HG03039 (cell line): ENCODE measurements around the gene ALKAL2.
"Not testable (repeated sequence)": the region's sequence is repeated elsewhere in the genome, so short reads cannot be mapped to it uniquely, and the experiment has no call there.

Experiments used
- ATAC-seq: cut with Tn5 transposase; IDR thresholded peaks from one replicate; pipeline ENCODE4 v1.9.1; 2021; ENCODE audit warnings: mild to moderate bottlenecking, moderate library complexity; ENCODE audit not compliant: unreplicated experiment

ALKAL2 gene

DNA sequence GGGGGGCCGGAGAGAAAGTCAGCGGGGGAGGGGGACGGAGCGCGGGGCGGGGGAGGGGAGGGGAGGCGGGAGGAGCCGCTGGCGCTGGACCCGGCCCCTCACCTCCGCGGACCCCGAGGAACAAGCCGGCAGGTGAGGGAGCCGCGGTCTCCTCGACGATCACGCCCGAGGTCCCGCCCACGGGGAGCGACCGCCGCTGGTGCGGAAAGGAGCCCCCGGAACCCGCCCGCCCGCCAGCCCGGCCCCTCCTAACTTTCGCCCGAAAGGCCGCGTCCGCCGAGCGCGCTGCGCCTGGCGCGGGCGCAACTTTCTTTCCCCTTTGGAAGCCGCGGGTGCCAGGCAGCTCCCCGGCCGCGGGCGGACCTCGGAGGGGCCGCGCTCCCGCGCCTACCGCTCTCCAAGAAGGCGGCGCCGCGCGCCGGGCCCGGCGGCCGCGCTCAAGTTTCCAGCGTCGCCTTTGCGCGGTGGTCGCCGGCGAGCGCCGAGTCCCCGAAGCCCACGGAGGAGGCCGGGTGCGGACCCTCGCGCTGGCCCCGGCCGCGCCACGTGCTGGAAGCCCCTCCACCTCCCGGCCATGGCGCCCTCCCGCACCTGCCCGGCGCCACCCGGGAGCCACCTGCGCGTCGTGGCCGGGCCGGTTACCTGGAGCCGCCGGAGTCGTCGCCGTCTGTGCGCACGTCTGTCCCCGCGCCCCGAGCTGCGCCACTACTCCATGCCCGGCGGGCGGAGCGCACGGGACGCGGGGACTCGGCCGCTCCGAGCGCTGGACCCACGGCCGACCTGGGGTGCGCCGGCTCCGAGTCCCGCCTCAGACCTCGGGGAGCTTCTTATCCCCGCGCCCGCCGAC is at the start of gene ALKAL2:
Gene ALKAL2 (minus strand): TSS at position 181 of the 847 bp plus-strand sequence. CDS start 256 bp downstream, outside the sequence.
- no peak for ATAC-seq

- not testable (repeated sequence) for ATAC-seq
Observed at GRCh38 chr2:336949-337348, 49.1 kb upstream of the ALKAL2 start.

DNA sequence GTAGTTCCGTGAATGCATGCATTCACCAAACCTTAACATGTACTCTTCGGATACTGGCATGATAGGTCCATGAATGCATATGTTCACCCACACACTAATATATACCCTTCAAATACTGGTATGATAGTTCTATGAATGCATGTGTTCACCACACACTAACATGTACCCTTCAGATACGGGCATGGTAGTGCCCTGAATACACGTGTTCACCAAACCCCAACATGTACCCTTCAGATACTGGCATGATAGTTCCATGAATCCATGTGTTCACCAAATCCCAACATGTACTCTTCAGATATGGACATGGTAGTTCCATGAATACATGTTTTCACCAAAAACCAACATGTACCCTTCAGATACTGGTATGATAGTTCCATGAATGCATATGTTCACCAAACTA is 48.5 kb upstream of the ALKAL2 start:
- ATAC-seq: no peak

GRCh38 chr2:332592-332991 is 44.7 kb upstream of the ALKAL2 start:
- no peak for ATAC-seq

DNA sequence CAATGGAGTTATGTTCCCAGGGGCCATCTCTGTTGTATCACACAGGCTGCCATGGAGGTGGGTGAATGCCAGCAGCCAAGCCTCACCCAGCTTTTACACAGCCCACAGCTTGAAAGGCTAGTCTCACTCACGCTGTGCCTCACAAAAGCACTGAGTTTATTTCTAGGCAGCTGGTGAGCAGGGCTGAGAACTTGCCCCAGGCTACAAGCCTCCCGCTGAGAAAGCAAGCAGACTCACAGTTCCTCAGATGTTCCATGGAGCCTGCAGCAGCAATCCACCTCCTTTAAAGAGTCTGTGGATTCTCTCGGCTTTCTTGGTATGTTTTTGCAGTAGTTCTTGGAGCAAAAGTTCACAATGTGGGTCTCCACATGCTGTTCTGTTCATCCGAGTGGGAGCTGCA is 40.9 kb upstream of the ALKAL2 start:
- ATAC-seq: no peak

- ATAC-seq: no peak
Observed at GRCh38 chr2:323035-323434, 35.1 kb upstream of the ALKAL2 start.

DNA sequence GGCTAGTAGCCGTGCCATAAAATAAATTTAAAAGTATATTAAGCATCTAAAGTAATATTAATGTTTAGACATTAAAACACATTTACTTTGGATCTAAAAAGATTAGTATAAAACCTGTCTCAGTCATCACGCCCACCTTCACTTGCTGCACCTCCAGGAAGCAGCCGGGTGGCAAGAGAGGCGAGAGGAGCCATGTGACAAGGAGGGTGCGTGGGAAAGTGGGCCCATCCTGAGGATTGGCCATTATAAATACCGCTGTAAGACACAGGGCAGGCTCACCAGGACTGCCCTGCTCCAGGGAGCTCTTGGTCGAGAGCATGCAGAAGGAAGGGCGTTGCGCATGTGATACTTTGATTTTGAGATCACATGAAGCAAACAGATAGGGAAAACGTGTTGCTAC is 34.4 kb upstream of the ALKAL2 start:
- ATAC-seq: no peak

DNA sequence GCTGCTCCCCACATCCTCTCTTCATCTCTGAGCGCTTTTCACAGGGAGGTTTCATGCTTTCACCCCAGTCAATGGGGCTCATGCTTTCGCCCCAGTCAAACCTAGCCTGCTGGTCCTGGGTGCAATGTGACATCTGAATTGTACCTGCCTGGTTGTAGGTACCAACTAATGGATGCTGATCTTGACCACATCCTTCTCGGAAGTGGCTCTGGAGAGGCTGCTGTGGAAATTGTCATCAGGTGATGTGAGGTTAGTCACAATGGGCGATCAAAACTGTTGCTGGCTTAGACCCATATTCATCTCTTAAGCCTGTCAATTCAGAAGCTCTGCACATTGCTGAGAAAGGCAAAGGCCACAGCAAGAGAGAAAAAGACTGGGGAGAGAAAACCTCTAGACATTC is 32.7 kb upstream of the ALKAL2 start:
- no peak for ATAC-seq

DNA sequence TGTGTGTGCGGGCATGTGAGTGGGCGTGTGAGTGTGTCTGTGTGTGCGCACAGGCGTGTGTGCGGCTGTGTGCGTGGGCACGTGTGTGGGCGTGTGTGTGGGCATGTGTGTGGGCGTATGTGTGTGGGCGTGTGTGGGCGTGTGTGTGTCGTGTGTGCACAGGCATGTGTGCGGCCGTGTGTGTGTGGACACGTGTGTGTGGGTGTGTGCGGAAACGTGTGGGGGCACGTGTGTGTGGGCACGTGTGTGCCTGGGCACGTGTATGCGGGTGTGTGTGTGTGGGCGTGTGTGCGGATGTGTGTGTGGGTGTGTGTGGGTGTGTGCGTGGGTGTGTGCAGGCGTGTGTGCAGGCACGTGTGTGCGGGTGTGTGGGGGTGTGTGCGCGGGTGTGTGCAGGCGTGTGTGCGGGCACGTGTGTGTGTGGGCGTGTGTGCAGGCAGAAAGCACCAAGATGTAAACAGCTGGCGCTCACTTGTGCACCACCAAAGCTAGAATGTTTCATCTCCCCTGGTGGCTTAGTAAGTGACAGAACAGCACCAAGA is 31.2 kb upstream of the ALKAL2 start:
- no peak for ATAC-seq

GRCh38 chr2:317501-318424 is 29.9 kb upstream of the ALKAL2 start:
- ATAC-seq: no peak

DNA sequence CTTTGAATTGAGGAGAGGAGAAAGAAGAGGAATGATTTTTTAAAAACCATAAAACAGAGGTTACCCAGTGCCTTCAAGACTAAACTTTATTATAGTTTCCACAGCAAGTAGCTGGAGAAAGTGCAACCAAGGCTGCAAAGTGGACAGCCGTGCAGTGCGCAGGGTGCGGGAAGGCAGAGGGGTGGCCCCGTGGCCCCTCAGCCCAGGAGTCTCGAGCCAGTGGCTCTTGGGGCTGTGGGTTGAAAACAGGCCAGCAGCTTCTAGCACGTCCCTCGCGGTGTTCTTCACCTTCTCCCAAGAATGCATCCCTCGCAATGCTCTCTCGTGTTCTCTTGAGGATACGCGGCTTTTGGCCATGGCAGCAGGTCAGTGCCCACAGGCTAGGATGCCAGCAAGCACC is 28.5 kb upstream of the ALKAL2 start:
- no peak for ATAC-seq

- ATAC-seq: not testable (repeated sequence)
Observed at GRCh38 chr2:315925-316324, 28.0 kb upstream of the ALKAL2 start.

DNA sequence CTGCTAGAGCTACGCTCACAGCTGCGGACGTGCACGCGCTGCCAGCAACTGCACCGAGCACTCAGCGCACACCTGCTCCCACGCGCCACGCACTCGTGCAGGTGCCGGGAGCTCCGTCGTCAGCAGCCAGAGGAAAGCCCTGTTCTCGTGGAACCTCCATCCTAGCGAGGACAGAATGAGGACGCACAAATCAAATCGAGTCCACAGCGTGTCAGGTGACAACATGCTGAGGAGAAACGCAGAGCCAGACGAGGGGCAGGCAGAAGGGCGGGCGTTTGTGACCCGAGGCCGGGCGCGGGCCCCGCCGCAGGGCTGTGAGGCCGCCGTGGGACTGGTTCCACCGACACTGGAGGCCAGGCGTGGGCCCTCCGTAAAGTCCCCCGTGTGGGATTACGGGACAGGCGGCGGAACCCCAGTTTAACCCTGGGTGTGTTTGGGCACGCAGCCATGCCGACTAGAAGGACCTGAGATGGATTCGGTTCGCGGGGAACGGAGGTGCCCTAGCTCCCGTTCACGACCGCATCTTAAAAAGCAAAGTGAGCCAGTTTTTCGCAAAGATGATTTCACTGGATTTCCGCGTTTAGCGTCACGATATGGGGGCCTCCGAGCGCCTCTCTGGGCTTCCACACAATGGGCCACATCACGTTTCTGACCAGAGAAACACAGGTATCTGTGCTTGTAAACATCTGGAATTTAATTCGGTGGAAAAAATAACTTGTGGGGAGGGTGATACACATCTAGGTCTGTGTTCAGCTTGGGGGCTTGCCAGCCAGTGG is 26.9 kb upstream of the ALKAL2 start:
- ATAC-seq: no peak

- no peak for ATAC-seq
Observed at GRCh38 chr2:313991-314390, 26.1 kb upstream of the ALKAL2 start.

DNA sequence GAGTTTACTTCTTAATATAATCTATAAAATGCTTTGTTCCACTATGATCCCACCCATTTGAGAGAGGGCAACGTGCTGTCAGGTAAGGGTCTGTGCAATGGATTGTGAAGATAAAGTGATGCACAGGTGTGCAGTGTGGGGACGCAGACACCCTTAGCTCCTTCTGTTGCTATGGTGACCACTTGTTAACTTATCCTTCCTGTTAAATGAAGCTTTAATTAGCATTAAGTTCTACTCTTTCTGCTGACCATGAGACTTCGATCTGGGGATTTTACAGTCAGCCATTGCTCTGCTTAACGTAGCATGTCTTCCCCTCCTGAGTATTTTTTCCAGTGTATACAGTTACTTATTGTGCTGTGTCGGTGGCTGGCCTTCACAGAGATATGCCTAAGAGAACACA is 23.1 kb upstream of the ALKAL2 start:
- ATAC-seq: no peak

GRCh38 chr2:309954-310510 is 22.1 kb upstream of the ALKAL2 start:
- ATAC-seq: no peak

DNA sequence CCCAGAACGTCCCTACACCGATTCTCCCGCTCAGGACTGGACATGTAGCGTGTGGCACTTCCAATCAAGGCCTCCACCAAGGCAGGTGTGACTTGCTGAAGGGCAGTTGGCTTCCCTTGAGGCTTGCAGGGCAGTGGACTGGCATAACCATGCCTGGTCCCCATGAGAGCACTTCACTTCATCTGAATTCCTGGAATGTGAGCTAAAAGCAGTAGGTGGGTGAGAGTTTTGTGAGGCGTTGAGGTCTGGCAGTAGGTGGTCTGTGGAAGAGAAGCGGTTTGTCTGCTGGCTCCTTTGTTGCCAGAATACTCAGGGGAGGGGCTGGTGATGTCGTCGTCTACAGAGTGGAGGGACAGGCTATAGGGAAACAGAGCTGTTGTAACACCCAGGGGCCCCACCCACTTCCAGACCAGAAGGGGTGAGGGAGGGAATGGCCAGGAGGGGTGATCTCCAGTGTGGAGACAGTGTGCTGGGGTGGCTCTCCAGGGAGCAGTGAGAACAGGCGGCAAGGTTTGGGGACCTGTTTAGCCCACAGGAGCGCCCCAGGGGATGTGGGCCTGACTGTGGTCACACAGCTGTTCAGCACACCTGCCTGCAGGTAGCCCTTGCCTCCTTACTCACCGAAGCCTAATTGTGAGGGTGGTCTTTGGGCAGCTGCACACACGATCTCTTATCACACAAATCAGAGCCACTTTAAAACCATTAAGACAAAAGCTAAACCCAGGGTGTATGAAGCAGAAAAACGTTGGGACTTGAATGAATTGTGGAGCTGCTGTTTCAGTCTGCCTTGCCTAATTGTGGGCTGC is 21.5 kb upstream of the ALKAL2 start:
- no peak for ATAC-seq

GRCh38 chr2:305366-305765 is 17.5 kb upstream of the ALKAL2 start:
- no peak for ATAC-seq

DNA sequence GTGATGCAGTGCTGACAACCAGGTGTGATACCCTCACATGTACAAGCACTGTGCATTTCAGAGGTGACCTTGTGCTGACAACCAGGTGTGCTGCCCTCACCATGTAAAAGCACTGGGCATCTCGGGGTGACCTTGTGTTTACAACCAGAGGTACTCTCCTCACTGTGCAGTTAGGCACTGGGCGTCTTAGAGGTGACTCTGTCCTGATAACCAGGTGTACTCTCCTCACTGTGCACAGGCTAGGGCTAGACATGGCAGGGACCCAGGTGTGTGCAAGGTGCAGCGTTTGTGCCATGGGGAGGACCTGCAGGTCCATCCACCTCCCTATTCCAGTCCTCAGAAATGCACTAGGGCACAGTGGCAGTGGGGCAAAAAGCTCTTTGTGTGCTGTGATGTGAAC is 8.5 kb upstream of the ALKAL2 start:
- no peak for ATAC-seq

- ATAC-seq: no peak
Observed at GRCh38 chr2:295090-295489, 7.2 kb upstream of the ALKAL2 start.
